ENCODE measurements around the gene DNAH14. TPM values are rescaled to one million over a fixed set of nuclear protein-coding genes. Genes with fewer than 3 reads are reported as not detected.

The DNAH14 gene
- total and polyA plus RNA-seq, 2 of the 13 experiments (the other 11 are each of a cell fraction or from before 2014, with no cell fraction given): 4.5 to 27.5 TPM

DNA sequence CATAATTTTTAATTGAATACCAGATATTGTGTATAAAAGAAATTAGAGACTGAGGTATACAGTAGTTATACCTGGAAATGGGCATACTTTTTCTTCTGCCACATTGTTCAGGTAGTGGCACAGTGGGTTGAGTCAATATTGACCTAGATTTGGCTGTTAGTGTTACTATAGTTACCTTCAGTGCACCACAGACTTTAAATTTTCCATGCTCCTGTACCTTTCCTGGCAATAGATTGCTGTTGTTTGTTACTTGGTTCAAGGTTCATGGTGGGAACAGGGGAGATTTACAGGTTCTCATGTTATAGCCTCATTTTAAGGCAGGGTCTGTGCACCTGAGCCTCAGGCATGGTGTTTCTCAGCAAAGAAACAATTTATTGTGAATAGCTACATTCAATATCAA is 279.7 kb downstream of the DNAH14 start (continued):
- TF ChIP-seq KMT2B (CRISPR knock-in tag; IDR thresholded peaks at IDR 0.05) (no peak), HOXA7 (CRISPR knock-in tag; IDR thresholded peaks at IDR 0.05) (no peak), JARID2 (CRISPR knock-in tag; IDR thresholded peaks at IDR 0.05; ENCODE audit: insufficient replicate concordance) (no peak), STAT5B (CRISPR knock-in tag; IDR thresholded peaks at IDR 0.05) (no peak), MZF1 (CRISPR knock-in tag; IDR thresholded peaks at IDR 0.05; ENCODE audit: borderline replicate concordance) (no peak), ZNF225 (CRISPR knock-in tag; IDR thresholded peaks at IDR 0.05) (no peak), ZBTB7B (CRISPR knock-in tag; IDR thresholded peaks at IDR 0.05) (no peak), ZNF530 (CRISPR knock-in tag; IDR thresholded peaks at IDR 0.05; ENCODE audit: low read depth) (no peak), CHD4 (IDR thresholded peaks at IDR 0.05; ENCODE audit: borderline replicate concordance, low read length) (no peak), NKX3-1 (CRISPR knock-in tag; IDR thresholded peaks at IDR 0.05) (no peak), GABPA (IDR thresholded peaks at IDR 0.05; ENCODE audit: low read depth, low read length) (no peak), GABPA (CRISPR knock-in tag; IDR thresholded peaks at IDR 0.05; ENCODE audit: low read depth) (no peak), ZNF441 (CRISPR knock-in tag; IDR thresholded peaks at IDR 0.05; ENCODE audit: borderline replicate concordance) (no peak), ZSCAN25 (CRISPR knock-in tag; IDR thresholded peaks at IDR 0.05) (no peak), ZNF354B (CRISPR knock-in tag; IDR thresholded peaks at IDR 0.05) (no peak), ZNF563 (CRISPR knock-in tag; IDR thresholded peaks at IDR 0.05) (no peak), KDM6A (CRISPR knock-in tag; IDR thresholded peaks at IDR 0.05; ENCODE audit: low read depth) (peak; percentile 63; the same call in 1 of the 2 replicates), PCBP2 (optimal IDR thresholded peaks at IDR 0.05; ENCODE audit: low read depth, low read length, poor library complexity, severe bottlenecking) (no peak)
- TF ChIP-seq, protein P1, sequence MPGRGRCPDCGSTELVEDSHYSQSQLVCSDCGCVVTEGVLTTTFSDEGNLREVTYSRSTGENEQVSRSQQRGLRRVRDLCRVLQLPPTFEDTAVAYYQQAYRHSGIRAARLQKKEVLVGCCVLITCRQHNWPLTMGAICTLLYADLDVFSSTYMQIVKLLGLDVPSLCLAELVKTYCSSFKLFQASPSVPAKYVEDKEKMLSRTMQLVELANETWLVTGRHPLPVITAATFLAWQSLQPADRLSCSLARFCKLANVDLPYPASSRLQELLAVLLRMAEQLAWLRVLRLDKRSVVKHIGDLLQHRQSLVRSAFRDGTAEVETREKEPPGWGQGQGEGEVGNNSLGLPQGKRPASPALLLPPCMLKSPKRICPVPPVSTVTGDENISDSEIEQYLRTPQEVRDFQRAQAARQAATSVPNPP (CRISPR knock-in tag; IDR thresholded peaks at IDR 0.05): no peak
- TF ChIP-seq, protein P2, sequence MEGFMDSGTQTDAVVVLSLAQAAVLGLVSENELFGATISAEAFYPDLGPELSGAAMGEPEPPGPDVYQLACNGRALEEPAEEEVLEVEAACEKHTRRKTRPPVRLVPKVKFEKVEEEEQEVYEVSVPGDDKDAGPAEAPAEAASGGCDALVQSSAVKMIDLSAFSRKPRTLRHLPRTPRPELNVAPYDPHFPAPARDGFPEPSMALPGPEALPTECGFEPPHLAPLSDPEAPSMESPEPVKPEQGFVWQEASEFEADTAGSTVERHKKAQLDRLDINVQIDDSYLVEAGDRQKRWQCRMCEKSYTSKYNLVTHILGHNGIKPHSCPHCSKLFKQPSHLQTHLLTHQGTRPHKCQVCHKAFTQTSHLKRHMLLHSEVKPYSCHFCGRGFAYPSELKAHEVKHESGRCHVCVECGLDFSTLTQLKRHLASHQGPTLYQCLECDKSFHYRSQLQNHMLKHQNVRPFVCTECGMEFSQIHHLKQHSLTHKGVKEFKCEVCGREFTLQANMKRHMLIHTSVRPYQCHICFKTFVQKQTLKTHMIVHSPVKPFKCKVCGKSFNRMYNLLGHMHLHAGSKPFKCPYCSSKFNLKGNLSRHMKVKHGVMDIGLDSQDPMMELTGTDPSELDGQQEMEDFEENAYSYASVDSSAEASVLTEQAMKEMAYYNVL (CRISPR knock-in tag; IDR thresholded peaks at IDR 0.05; ENCODE audit: borderline replicate concordance): no peak
- TF ChIP-seq, protein P3, sequence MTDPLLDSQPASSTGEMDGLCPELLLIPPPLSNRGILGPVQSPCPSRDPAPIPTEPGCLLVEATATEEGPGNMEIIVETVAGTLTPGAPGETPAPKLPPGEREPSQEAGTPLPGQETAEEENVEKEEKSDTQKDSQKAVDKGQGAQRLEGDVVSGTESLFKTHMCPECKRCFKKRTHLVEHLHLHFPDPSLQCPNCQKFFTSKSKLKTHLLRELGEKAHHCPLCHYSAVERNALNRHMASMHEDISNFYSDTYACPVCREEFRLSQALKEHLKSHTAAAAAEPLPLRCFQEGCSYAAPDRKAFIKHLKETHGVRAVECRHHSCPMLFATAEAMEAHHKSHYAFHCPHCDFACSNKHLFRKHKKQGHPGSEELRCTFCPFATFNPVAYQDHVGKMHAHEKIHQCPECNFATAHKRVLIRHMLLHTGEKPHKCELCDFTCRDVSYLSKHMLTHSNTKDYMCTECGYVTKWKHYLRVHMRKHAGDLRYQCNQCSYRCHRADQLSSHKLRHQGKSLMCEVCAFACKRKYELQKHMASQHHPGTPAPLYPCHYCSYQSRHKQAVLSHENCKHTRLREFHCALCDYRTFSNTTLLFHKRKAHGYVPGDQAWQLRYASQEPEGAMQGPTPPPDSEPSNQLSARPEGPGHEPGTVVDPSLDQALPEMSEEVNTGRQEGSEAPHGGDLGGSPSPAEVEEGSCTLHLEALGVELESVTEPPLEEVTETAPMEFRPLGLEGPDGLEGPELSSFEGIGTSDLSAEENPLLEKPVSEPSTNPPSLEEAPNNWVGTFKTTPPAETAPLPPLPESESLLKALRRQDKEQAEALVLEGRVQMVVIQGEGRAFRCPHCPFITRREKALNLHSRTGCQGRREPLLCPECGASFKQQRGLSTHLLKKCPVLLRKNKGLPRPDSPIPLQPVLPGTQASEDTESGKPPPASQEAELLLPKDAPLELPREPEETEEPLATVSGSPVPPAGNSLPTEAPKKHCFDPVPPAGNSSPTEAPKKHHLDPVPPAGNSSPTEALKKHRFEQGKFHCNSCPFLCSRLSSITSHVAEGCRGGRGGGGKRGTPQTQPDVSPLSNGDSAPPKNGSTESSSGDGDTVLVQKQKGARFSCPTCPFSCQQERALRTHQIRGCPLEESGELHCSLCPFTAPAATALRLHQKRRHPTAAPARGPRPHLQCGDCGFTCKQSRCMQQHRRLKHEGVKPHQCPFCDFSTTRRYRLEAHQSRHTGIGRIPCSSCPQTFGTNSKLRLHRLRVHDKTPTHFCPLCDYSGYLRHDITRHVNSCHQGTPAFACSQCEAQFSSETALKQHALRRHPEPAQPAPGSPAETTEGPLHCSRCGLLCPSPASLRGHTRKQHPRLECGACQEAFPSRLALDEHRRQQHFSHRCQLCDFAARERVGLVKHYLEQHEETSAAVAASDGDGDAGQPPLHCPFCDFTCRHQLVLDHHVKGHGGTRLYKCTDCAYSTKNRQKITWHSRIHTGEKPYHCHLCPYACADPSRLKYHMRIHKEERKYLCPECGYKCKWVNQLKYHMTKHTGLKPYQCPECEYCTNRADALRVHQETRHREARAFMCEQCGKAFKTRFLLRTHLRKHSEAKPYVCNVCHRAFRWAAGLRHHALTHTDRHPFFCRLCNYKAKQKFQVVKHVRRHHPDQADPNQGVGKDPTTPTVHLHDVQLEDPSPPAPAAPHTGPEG (CRISPR knock-in tag; IDR thresholded peaks at IDR 0.05): no peak
- TF ChIP-seq, protein P4, sequence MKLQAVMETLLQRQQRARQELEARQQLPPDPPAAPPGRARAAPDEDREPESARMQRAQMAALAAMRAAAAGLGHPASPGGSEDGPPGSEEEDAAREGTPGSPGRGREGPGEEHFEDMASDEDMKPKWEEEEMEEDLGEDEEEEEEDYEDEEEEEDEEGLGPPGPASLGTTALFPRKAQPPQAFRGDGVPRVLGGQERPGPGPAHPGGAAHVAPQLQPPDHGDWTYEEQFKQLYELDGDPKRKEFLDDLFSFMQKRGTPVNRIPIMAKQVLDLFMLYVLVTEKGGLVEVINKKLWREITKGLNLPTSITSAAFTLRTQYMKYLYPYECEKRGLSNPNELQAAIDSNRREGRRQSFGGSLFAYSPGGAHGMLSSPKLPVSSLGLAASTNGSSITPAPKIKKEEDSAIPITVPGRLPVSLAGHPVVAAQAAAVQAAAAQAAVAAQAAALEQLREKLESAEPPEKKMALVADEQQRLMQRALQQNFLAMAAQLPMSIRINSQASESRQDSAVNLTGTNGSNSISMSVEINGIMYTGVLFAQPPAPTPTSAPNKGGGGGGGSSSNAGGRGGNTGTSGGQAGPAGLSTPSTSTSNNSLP (IDR thresholded peaks at IDR 0.05; ENCODE audit: low read depth, low read length): no peak
